Fibroblast of lung (primary cell): Measurements from ENCODE around the gene TM7SF2.

Experiments used
- EZH2 ChIP-seq: IDR thresholded peaks from 2 replicates; pipeline ENCODE4 v1.5.1; 2012; ENCODE audit warnings: low read length, control low read depth, mild to moderate bottlenecking; ENCODE audit errors: missing control alignments
- TF ChIP-seq, protein P1 (sequence below), 2 donors: IDR thresholded peaks in 1 of 2; conservative IDR thresholded peaks in 1 of 2; 1 replicate in 1 of 2; 2 replicates in 1 of 2; pipeline ENCODE4 v1.5.1; 2011 to 2012; ENCODE audit warnings: low read length in 2 of 2, control low read depth in 1 of 2, inconsistent platforms in 1 of 2, low read depth in 1 of 2, mild to moderate bottlenecking in 1 of 2

GRCh38 chr11:65119670-65119995 lies 8.0 kb downstream of the TM7SF2 start:
- TF ChIP-seq EZH2 = no peak
- TF ChIP-seq, protein P1, sequence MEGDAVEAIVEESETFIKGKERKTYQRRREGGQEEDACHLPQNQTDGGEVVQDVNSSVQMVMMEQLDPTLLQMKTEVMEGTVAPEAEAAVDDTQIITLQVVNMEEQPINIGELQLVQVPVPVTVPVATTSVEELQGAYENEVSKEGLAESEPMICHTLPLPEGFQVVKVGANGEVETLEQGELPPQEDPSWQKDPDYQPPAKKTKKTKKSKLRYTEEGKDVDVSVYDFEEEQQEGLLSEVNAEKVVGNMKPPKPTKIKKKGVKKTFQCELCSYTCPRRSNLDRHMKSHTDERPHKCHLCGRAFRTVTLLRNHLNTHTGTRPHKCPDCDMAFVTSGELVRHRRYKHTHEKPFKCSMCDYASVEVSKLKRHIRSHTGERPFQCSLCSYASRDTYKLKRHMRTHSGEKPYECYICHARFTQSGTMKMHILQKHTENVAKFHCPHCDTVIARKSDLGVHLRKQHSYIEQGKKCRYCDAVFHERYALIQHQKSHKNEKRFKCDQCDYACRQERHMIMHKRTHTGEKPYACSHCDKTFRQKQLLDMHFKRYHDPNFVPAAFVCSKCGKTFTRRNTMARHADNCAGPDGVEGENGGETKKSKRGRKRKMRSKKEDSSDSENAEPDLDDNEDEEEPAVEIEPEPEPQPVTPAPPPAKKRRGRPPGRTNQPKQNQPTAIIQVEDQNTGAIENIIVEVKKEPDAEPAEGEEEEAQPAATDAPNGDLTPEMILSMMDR (conservative IDR thresholded peaks at IDR 0.05 in 1 of 2, IDR thresholded peaks at IDR 0.05 in 1 of 2; ENCODE audit: low read depth in 1 of 2, low read length in 2 of 2) = no peak
